IMR-90 (cell line): ENCODE data around the gene UBE2D4.

Experiments
- MAFK ChIP-seq: IDR thresholded peaks from 2 replicates; pipeline ENCODE4 v1.6.1; 2012; ENCODE audit warnings: low read depth, low read length, improper control_type of control experiment
- POLR2A ChIP-seq: IDR thresholded peaks from 2 replicates; pipeline ENCODE4 v1.6.1; 2012; ENCODE audit warnings: mild to moderate bottlenecking, low read depth, low read length
- TF ChIP-seq, protein P1 (sequence below): conservative IDR thresholded peaks from 2 replicates; pipeline ENCODE4 v1.5.1; 2012; ENCODE audit warnings: mild to moderate bottlenecking, low read depth, low read length, improper control_type of control experiment

DNA sequence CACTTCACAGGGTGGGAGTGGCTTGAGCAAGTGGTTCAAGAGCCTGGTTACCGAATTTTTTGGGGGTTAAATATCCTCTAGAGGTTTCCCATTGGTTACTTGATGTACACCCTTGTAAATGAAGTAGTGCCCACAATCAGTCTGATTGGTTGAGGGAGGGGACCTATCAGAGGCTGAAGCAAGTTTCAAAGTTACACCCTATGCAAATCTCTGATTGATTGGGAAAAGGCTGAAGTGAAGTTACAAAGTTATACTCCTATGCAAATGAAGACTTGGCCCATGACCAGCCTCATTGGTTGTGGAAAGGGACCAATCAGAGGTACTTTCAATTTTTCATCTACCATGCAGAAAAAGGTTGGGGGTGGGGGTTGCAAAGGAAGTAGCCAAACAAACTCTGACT is 34.7 kb downstream of the UBE2D4 start:
- TF ChIP-seq MAFK (no peak), POLR2A (no peak)
- TF ChIP-seq, protein P1, sequence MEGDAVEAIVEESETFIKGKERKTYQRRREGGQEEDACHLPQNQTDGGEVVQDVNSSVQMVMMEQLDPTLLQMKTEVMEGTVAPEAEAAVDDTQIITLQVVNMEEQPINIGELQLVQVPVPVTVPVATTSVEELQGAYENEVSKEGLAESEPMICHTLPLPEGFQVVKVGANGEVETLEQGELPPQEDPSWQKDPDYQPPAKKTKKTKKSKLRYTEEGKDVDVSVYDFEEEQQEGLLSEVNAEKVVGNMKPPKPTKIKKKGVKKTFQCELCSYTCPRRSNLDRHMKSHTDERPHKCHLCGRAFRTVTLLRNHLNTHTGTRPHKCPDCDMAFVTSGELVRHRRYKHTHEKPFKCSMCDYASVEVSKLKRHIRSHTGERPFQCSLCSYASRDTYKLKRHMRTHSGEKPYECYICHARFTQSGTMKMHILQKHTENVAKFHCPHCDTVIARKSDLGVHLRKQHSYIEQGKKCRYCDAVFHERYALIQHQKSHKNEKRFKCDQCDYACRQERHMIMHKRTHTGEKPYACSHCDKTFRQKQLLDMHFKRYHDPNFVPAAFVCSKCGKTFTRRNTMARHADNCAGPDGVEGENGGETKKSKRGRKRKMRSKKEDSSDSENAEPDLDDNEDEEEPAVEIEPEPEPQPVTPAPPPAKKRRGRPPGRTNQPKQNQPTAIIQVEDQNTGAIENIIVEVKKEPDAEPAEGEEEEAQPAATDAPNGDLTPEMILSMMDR, result no peak
